ENCODE measurements around the gene UBIAD1.
A peak's percentile ranks its signal among the peaks of the same experiment; 100 is the strongest.
"Not testable (repeated sequence)": the region's sequence is repeated elsewhere in the genome, so short reads cannot be mapped to it uniquely, and the experiment has no call there.

Gene UBIAD1, protein sequence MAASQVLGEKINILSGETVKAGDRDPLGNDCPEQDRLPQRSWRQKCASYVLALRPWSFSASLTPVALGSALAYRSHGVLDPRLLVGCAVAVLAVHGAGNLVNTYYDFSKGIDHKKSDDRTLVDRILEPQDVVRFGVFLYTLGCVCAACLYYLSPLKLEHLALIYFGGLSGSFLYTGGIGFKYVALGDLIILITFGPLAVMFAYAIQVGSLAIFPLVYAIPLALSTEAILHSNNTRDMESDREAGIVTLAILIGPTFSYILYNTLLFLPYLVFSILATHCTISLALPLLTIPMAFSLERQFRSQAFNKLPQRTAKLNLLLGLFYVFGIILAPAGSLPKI

GRCh38 chr1:11272832-11273594, at the start of gene UBIAD1:
Gene UBIAD1 (plus strand): TSS chr1:11273198. CDS start chr1:11273532, 334 bp downstream.
- peak; percentile 86 to 87 for DNase-seq

DNA sequence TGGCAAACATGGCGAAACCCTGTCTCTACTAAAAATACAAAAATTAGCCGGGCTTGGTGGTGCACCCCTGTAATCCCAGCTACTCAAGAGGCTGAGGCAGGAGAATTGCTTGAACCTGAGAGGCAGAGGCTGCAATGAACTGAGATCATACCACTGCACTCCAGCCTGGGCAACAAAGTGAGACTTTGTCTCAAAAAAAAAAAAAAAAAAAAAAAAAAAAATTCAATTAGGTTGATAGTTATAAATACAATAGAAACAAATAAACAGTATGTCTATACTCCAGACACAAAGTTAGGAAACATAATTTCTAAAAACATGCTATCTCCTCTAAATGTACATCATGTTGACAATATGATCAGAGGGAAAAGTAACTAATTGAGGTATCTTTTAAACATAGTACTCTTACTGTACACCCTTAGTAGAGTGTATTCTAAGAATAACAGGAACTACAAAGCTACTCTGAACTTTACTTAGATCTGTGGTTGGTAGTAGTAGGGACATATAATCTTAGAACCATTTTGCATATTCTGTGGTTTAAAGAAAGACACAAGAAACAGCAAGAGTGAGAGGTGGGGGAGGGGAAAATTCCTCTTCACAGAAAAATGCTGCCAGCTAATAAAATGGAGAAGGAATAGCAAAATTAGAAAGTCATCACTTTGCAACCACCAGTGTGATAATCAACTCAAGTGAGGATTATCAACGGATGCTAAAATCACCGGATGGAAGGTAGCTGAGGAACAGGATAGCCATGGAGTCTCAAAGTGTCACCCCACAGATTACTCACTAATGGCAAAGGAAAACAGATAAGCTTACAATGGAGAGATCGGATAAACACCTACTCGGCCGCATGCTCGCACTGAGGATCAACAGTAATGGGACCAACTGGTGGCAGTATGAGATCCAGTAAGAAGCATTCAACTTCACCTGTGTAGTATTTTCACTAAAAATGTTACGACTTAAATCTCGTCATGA, 45.6 kb upstream of the UBIAD1 start:
- DNase-seq, result no peak

DNA sequence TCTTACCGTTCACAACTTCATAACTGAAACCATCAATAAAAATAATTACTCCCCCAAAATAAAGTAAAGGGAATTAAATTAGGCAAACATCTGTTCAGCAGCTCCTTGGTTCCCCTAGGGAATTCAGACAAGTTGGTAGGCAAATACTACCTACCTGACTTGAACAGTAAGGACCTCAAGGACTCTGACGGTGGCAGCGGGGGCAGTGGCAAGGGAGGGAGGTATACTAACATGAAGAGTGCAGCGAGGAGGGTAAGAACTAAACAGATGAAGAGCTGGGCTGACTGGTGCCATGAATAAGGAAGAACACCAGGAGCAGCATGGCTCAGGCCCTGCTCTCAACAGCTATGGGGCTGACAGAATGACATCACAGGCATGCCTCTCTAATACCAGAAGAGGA, 43.8 kb upstream of the UBIAD1 start:
- no peak for DNase-seq

GRCh38 chr1:11233208-11233607, 39.8 kb upstream of the UBIAD1 start:
- no peak for DNase-seq

DNA sequence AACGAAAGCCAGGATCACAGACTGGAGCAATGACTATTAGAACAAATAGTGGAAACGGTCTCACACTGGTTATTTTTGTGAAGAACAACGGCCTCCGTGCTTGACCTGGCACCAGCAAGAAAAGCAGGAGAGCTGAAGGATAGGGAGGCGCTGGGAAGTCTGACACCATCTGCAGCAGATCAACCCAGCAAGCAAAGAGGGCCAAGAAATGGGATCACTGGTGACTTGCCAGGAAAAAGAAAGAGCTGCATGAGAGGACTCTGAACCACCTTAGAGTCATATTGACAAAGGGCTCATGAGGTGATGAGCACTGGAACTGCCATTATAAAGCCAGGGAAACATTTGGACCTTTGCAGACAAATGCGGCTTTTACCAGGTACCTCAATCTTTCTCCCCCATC, 35.6 kb upstream of the UBIAD1 start:
- no peak for DNase-seq

GRCh38 chr1:11238311-11238710, 34.7 kb upstream of the UBIAD1 start:
- DNase-seq, result no peak

- no peak for DNase-seq
Observed at GRCh38 chr1:11245248-11245647, 27.8 kb upstream of the UBIAD1 start.

DNA sequence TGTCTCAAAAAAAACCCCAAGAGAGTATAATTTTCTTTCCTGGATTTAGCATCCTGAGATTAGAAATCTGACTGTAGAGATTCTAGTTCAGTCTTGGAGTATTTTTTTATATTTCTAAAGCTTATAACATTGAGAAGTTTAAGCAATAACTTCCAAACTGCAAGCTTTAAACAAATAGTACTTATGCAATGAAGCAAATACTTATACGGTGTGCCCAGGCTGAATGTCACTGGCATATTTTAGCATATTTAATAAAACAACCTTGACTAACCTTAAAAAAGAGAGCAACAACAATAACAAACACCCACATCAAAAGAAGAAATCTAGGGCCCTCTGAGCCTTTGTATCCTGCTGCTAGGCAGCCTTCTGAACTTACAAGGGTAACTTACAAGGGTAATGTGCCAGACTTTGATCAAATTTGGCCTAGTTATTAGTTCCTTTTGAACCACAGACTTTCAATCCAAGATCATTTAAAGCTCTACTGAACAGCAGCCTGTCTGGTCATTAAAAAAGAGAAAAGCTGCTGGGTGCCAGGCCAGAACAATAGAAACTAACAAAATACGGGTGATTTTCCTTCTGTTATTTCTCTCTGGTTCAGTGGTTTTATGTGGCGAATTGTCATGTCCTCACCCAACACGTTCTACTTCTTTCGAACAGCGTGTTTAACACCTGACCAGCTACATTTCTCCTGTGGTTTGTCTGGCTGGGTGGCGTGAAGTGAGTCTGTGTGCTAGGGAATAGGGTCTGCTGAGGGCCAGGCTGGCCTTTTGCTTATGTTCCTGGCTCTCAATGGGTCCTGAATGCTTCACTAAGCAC, 26.9 kb upstream of the UBIAD1 start:
- DNase-seq, result no peak

- no peak for DNase-seq
Observed at GRCh38 chr1:11248169-11248568, 24.8 kb upstream of the UBIAD1 start.

- no peak for DNase-seq
Observed at GRCh38 chr1:11252538-11252937, 20.5 kb upstream of the UBIAD1 start.

DNA sequence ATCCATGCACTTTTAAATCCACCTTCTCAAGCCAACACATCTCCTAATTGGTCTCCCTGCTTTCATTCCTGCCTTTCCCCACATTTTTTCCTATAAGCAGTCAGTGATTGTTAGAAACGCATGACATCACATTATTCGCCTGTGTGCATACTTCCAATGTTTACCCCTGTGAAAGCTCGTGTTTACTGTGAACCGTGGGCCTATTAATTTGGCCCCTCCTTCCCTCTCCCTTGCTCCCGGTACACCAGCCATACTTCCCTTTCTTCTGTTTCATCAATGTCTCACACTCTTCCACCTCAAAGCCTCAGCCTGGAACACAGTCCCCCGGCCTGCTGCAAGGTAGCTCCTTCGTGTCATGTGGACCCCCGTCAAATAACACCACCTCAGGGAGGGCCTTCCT, 19.8 kb upstream of the UBIAD1 start:
- DNase-seq, result no peak

GRCh38 chr1:11256299-11256698, 16.7 kb upstream of the UBIAD1 start:
- no peak for DNase-seq

GRCh38 chr1:11262171-11263049, 10.6 kb upstream of the UBIAD1 start, which contains the start of gene MTOR:
Gene MTOR (minus strand): TSS chr1:11262551. CDS start chr1:11259409, 3,142 bp downstream.
- peak; percentile 99 to 100 for DNase-seq

- DNase-seq, result no peak
Observed at GRCh38 chr1:11266268-11267074, 6.5 kb upstream of the UBIAD1 start.

DNA sequence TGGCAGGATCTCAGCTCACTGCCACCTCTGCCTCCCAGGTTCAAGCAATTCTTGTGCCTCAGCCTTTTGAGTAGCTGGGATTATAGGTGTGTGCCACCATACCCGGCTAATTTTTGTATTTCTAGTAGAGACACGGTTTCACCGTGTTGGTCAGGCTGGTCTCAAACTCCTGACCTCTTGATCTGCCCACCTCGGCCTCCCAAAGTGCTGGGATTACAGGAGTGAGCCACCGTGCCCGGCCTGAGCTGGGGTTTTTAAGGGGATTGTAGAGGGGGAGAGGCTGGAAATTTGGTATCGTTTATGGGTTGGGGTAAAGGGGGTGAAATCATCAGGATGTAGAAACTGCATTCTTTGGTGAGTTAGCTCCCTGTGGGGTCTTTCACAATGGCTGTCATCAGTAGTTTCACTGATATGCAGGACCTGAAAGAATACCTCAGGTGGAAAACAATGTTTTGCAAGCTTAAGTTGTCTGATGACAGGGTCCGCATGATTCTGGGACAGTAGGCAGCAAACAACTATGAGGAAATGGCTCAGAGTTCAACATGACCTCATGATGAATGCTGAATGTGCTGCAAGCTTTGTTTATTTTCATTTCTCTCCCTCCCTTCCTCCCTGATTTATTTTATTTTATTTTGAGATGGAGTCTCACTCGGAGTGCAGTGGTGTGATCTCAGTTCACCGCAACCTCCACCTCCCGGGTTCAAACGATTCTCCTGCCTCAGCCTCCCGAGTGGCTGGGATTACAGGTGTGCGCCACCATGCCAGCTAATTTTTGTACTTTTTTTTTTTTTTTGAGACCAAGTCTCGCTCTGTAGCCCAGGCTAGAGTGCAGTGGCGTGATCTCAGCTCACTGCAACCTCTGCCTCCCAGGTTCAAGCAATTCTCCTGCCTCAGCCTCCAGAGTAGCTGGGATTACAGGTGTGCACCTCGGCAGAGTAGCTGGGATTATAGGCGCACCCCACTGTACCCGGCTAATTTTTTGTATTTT, 5.4 kb upstream of the UBIAD1 start:
- DNase-seq, result not testable (repeated sequence)

DNA sequence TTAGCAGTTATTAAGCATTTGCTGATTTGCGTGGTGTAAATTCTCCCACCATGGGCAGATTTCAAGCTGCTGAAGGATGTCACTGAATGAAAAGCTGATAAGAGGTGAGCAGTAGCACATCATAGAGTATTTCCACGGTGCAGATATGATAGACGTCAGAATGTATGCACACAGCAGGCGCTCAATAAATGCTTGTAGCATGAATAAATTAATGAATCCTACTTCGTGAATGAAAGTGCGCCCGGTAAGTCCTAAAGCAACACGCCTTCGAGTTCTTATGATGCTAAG, 510 bp upstream of the UBIAD1 start:
- no peak for DNase-seq

- DNase-seq, result no peak
Observed at GRCh38 chr1:11273595-11274234, 717 bp downstream of the UBIAD1 start.

DNA sequence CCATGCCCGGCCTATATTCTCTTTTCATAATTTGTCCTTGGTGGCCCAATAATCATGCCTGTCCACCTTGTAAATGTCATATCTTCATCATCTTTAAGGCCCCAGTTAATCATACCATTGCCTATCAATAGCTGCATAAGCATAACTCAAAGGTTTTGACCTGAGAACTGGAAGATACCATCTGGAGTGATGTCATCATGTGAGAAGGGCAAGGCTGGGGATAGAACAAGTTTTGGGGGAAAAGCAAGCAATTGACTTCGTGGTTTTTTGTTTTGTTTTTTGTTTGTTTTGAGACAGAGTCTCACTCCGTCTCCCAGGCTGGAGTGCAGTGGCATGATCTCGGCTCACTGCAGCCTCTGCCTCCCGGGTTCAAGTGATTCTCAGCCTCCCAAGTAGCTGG, 6.2 kb downstream of the UBIAD1 start:
- no peak for DNase-seq

DNA sequence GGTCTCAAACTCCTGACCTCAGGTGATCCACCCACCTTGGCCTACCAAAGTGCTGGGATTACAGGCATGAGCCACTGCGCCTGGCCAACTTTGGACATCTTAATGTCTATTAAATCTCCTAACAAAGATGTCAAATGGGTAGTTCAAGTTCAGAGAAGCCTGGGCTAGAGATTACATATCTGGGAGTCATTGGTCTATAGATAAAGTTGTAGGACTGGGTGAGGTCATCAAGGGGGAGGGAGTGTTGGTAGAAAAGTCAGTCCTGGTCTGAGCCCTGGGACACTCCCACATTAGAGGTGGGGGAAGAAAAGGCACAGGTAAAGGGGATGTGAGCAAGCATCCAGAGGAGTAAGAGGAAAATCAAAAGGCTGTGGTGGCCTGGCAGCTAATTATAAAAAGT, 6.6 kb downstream of the UBIAD1 start:
- DNase-seq, result no peak
